HEK293 (cell line): ENCODE measurements around the gene COBL.

ENCODE experiments used
- CTCF ChIA-PET: fragments of 350-600 bp; formaldehyde crosslinking; extraction: SDS; loops from one replicate; lab custom pipeline; 2021; ENCODE audit warnings: antibody characterized with exemption; lab: Yijun Ruan, JAX
- POLR2A ChIA-PET: fragments of 300-600 bp; formaldehyde crosslinking; extraction: SDS; loops from one replicate; lab custom pipeline; 2020; ENCODE audit warnings: antibody characterized with exemption, inconsistent platforms; lab: Yijun Ruan, JAX
- H3K27ac ChIP-seq: fragments of 200-500 bp; sonication (Bioruptor generic); 2 replicates; pipeline ENCODE4 v1.5.1; 2014; ENCODE audit warnings: low read depth, low read length, control low read depth, inconsistent platforms; ENCODE audit errors: extremely low read depth
- H3K36me3 ChIP-seq, 2 experiments: fragments of 200-500 bp in 1 of 2; sonication (Bioruptor generic) in 1 of 2; 1 replicate in 1 of 2; 2 replicates in 1 of 2; pipeline ENCODE4 v1.5.1; 2014 to 2017; ENCODE audit warnings: inconsistent platforms in 2 of 2, low read length in 2 of 2; ENCODE audit not compliant: control insufficient read depth in 2 of 2, insufficient read depth in 1 of 2
- H3K4me1 ChIP-seq: fragments of 200-500 bp; sonication (Bioruptor generic); 2 replicates; pipeline ENCODE4 v1.5.1; 2014; ENCODE audit warnings: mild to moderate bottlenecking, low read length, inconsistent platforms; ENCODE audit not compliant: control insufficient read depth, insufficient read depth
- H3K4me3 ChIP-seq: 2 replicates; pipeline ENCODE4 v1.5.1; 2011; ENCODE audit warnings: low read depth, mild to moderate bottlenecking, control low read depth, low read length, moderate library complexity
- H3K9me3 ChIP-seq: fragments of 200-500 bp; sonication (Bioruptor generic); 2 replicates; pipeline ENCODE4 v1.5.1; 2014; ENCODE audit warnings: low read depth, low read length, inconsistent platforms; ENCODE audit not compliant: control insufficient read depth, insufficient read depth
- BCL6B ChIP-seq: fragments of 450-650 bp; formaldehyde crosslinking; IDR thresholded peaks from 2 replicates; pipeline ENCODE4 v1.5.1; 2017; ENCODE audit warnings: missing biosample characterization, missing genetic modification characterization
- EGR2 ChIP-seq: fragments of 450-650 bp; formaldehyde crosslinking; IDR thresholded peaks from 2 replicates; pipeline ENCODE4 v1.5.1; 2016; ENCODE audit warnings: low read depth, missing biosample characterization, missing genetic modification characterization
- ELK4 ChIP-seq: IDR thresholded peaks from 2 replicates; pipeline ENCODE4 v1.6.1; 2011; ENCODE audit warnings: mild to moderate bottlenecking, low read depth, low read length, borderline replicate concordance
- HIC1 ChIP-seq: fragments of 450-650 bp; formaldehyde crosslinking; IDR thresholded peaks from 2 replicates; pipeline ENCODE4 v1.5.1; 2016; ENCODE audit warnings: missing biosample characterization, missing genetic modification characterization
- HOXA7 ChIP-seq: sonication (generic); formaldehyde crosslinking; IDR thresholded peaks from 2 replicates; pipeline ENCODE4 v1.8.1; 2022; ENCODE audit warnings: missing genetic modification reagents, borderline replicate concordance
- HOXD13 ChIP-seq: sonication (generic); formaldehyde crosslinking; IDR thresholded peaks from 2 replicates; pipeline ENCODE4 v1.8.0; 2022; ENCODE audit warnings: missing genetic modification reagents, borderline replicate concordance
- KLF7 ChIP-seq: fragments of 450-650 bp; formaldehyde crosslinking; IDR thresholded peaks from 2 replicates; pipeline ENCODE4 v1.5.1; 2016; ENCODE audit warnings: missing biosample characterization, missing genetic modification characterization, borderline replicate concordance
- MYNN ChIP-seq: fragments of 450-650 bp; formaldehyde crosslinking; IDR thresholded peaks from 2 replicates; pipeline ENCODE4 v1.5.1; 2016; ENCODE audit warnings: missing biosample characterization, missing genetic modification characterization, borderline replicate concordance
- TCF7L2 ChIP-seq: IDR thresholded peaks from 2 replicates; pipeline ENCODE4 v1.6.1; 2011; ENCODE audit warnings: low read depth, mild to moderate bottlenecking, inconsistent platforms, low read length, moderate library complexity, borderline replicate concordance
- ZBTB26 ChIP-seq: fragments of 450-650 bp; formaldehyde crosslinking; optimal IDR thresholded peaks from 2 replicates; pipeline ENCODE3; 2016; ENCODE audit warnings: missing biosample characterization, mild to moderate bottlenecking, missing genetic modification characterization
- ZBTB48 ChIP-seq: fragments of 450-650 bp; formaldehyde crosslinking; IDR thresholded peaks from 2 replicates; pipeline ENCODE4 v1.5.1; 2016; ENCODE audit warnings: missing biosample characterization, missing genetic modification characterization
- ZBTB7A ChIP-seq: fragments of 450-650 bp; formaldehyde crosslinking; IDR thresholded peaks from 2 replicates; pipeline ENCODE4 v1.5.1; 2016; ENCODE audit warnings: low read depth, missing biosample characterization, missing genetic modification characterization
- ZFP69B ChIP-seq: fragments of 450-650 bp; formaldehyde crosslinking; IDR thresholded peaks from 2 replicates; pipeline ENCODE4 v1.5.1; 2016; ENCODE audit warnings: missing biosample characterization, missing genetic modification characterization
- ZNF121 ChIP-seq: fragments of 450-650 bp; formaldehyde crosslinking; IDR thresholded peaks from 2 replicates; pipeline ENCODE4 v1.5.1; 2016; ENCODE audit warnings: missing biosample characterization, missing genetic modification characterization
- ZNF133 ChIP-seq: fragments of 450-650 bp; formaldehyde crosslinking; IDR thresholded peaks from 2 replicates; pipeline ENCODE4 v1.5.1; 2016; ENCODE audit warnings: missing biosample characterization, missing genetic modification characterization
- ZNF138 ChIP-seq: fragments of 450-650 bp; formaldehyde crosslinking; IDR thresholded peaks from 2 replicates; pipeline ENCODE4 v1.5.1; 2016; ENCODE audit warnings: missing biosample characterization, missing genetic modification characterization, borderline replicate concordance
- ZNF148 ChIP-seq: fragments of 450-650 bp; formaldehyde crosslinking; IDR thresholded peaks from 2 replicates; pipeline ENCODE4 v1.5.0; 2017; ENCODE audit warnings: missing biosample characterization, missing genetic modification characterization, borderline replicate concordance
- ZNF155 ChIP-seq: fragments of 450-650 bp; formaldehyde crosslinking; IDR thresholded peaks from 2 replicates; pipeline ENCODE4 v1.5.1; 2016; ENCODE audit warnings: missing biosample characterization, missing genetic modification characterization
- ZNF19 ChIP-seq: fragments of 450-650 bp; formaldehyde crosslinking; IDR thresholded peaks from 2 replicates; pipeline ENCODE4; 2016; ENCODE audit warnings: missing biosample characterization, missing genetic modification characterization, low read depth
- ZNF202 ChIP-seq: fragments of 450-650 bp; formaldehyde crosslinking; IDR thresholded peaks from 2 replicates; pipeline ENCODE4 v1.5.1; 2016; ENCODE audit warnings: missing biosample characterization, missing genetic modification characterization, borderline replicate concordance
- ZNF23 ChIP-seq: fragments of 450-650 bp; formaldehyde crosslinking; IDR thresholded peaks from 2 replicates; pipeline ENCODE4 v1.5.1; 2016; ENCODE audit warnings: missing biosample characterization, missing genetic modification characterization, borderline replicate concordance
- ZNF24 ChIP-seq: fragments of 450-650 bp; formaldehyde crosslinking; IDR thresholded peaks from 2 replicates; pipeline ENCODE4 v1.5.1; 2016; ENCODE audit warnings: missing biosample characterization, missing genetic modification characterization
- ZNF248 ChIP-seq: fragments of 450-650 bp; formaldehyde crosslinking; IDR thresholded peaks from 2 replicates; pipeline ENCODE4 v1.5.1; 2017; ENCODE audit warnings: missing biosample characterization, missing genetic modification characterization
- ZNF266 ChIP-seq: fragments of 450-650 bp; formaldehyde crosslinking; IDR thresholded peaks from 2 replicates; pipeline ENCODE4 v1.5.1; 2016; ENCODE audit warnings: missing biosample characterization, missing genetic modification characterization, low read depth
- ZNF404 ChIP-seq: fragments of 450-650 bp; formaldehyde crosslinking; IDR thresholded peaks from 2 replicates; pipeline ENCODE4 v1.5.1; 2017; ENCODE audit warnings: missing biosample characterization, missing genetic modification characterization
- ZNF555 ChIP-seq: fragments of 450-650 bp; formaldehyde crosslinking; conservative IDR thresholded peaks from 2 replicates; pipeline ENCODE4 v1.5.1; 2017; ENCODE audit warnings: missing biosample characterization, mild to moderate bottlenecking, missing genetic modification characterization, inconsistent platforms
- ZNF580 ChIP-seq: fragments of 450-650 bp; formaldehyde crosslinking; IDR thresholded peaks from 2 replicates; pipeline ENCODE4 v1.5.1; 2016; ENCODE audit warnings: missing biosample characterization, missing genetic modification characterization
- ZNF629 ChIP-seq: fragments of 450-650 bp; formaldehyde crosslinking; IDR thresholded peaks from 2 replicates; pipeline ENCODE4 v1.5.1; 2017; ENCODE audit warnings: missing biosample characterization, missing genetic modification characterization

The COBL gene

GRCh38 chr7:51160411-51160810, 156.2 kb downstream of the COBL start:
- TF ChIP-seq ZNF24 (tag by site-specific recombination) (no peak), ZNF138 (tag by site-specific recombination) (no peak), ZBTB7A (tag by site-specific recombination) (no peak), ZNF121 (tag by site-specific recombination) (no peak), ZNF23 (tag by site-specific recombination) (no peak), ZNF202 (tag by site-specific recombination) (no peak), KLF7 (tag by site-specific recombination) (no peak), ZNF404 (tag by site-specific recombination) (no peak), HIC1 (tag by site-specific recombination) (no peak), ZBTB26 (tag by site-specific recombination) (no peak), ZNF248 (tag by site-specific recombination) (no peak), ZNF19 (no peak), ZNF148 (no peak), ZNF133 (tag by site-specific recombination) (no peak), TCF7L2 (no peak), ZNF155 (no peak), MYNN (tag by site-specific recombination) (no peak)
- TF ChIP-seq, all 188 proteins: peak for 0
- H3K36me3 ChIP-seq = no peaks in the 10 kb centered on the region
- ChIA-PET POLR2A (no interaction called here), CTCF (interaction anchor here (0.6 to 8.2 kb wide), 52 partner anchors 8 to 1071 kb away, joined by 3 to 277 read pairs (median 4); partner anchors contain the start of gene ZPBP)
- no peaks in the 10 kb centered on the region for H3K9me3 ChIP-seq
- H3K27ac ChIP-seq = no peak overlapping the region
- H3K4me1 ChIP-seq = no peaks in the 10 kb centered on the region
- H3K4me3 ChIP-seq = no peak overlapping the region

GRCh38 chr7:51158742-51159445, 157.7 kb downstream of the COBL start:
- no peak overlapping the region for H3K27ac ChIP-seq
- no peak overlapping the region for H3K4me3 ChIP-seq
- H3K4me1 ChIP-seq = no peaks in the 10 kb centered on the region
- ChIA-PET CTCF (interaction anchor here (0.6 to 8.2 kb wide), 6 partner anchors 16 to 692 kb away, joined by 3 to 277 read pairs (median 7); no protein-coding TSS in a partner anchor), POLR2A (no interaction called here)
- no peaks in the 10 kb centered on the region for H3K36me3 ChIP-seq
- H3K9me3 ChIP-seq = no peaks in the 10 kb centered on the region
- TF ChIP-seq BCL6B (tag by site-specific recombination) (no peak), ZNF580 (no peak), ZBTB48 (tag by site-specific recombination) (no peak), ZFP69B (no peak), ELK4 (no peak), HOXD13 (CRISPR knock-in tag) (no peak), ZNF266 (tag by site-specific recombination) (no peak), ZNF629 (no peak), HOXA7 (no peak), ZNF555 (tag by site-specific recombination) (no peak), EGR2 (tag by site-specific recombination) (no peak)
